ENCODE results near the gene ALAD.

Gene ALAD

DNA sequence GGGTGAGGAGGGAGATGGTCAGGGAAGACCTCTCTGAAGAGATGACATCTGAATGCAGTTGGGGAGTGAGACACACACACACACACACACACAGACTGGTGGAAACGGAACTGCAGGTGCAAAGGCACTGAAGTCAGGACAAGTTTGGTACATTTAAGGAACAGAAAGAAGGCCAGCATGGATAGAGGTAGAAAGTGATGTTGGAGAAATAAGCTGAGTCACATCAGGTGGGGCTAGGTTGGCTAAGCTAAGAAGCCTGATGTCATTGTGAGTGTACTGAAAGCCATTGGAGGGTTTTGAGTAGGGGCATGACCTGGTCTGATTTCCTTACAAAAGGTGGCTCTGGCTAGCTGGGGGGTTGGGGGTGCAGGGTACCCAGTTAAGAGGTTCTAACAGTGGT is 48.7 kb downstream of the ALAD start:
- intact Hi-C loops (cut with DNase I): no loop called here
- DNase-seq: no peak

GRCh38 chr9:113352006-113352405 is 49.1 kb downstream of the ALAD start:
- DNase-seq: no peak
- intact Hi-C loops (cut with DNase I): no loop called here

- no peak for DNase-seq
- intact Hi-C loops (cut with DNase I): no loop called here
These were observed 50.1 kb downstream of the ALAD start for GRCh38 chr9:113350937-113351336.

DNA sequence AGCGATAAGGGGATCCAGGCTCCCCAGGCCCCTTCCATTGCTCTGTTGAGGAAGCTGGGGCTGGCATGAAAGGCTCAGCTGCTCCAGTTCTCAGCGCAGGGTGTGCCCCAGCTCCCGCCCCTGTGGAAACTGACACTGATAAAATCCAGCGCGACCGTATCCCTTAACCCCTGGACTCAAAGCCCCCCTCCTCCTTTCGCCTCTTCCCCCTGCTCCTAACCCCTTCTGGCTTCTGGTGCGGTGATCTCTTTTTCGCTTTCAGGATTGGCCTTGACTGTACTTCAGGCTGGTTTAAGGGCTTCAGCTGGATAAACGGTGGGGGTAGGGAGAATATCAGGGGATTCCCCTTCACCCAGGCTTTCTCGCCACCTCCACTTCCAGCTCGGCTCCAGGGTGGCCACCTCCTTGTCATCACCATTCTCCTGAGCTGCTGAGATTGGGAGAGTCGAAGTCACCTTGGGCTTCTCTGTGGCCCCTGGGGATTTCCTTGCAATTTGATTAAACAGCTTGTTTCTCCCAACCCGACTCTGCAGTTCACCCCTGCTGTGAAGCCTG is 50.9 kb downstream of the ALAD start:
- DNase-seq: no peak
- intact Hi-C loops (cut with DNase I): no loop called here

DNA sequence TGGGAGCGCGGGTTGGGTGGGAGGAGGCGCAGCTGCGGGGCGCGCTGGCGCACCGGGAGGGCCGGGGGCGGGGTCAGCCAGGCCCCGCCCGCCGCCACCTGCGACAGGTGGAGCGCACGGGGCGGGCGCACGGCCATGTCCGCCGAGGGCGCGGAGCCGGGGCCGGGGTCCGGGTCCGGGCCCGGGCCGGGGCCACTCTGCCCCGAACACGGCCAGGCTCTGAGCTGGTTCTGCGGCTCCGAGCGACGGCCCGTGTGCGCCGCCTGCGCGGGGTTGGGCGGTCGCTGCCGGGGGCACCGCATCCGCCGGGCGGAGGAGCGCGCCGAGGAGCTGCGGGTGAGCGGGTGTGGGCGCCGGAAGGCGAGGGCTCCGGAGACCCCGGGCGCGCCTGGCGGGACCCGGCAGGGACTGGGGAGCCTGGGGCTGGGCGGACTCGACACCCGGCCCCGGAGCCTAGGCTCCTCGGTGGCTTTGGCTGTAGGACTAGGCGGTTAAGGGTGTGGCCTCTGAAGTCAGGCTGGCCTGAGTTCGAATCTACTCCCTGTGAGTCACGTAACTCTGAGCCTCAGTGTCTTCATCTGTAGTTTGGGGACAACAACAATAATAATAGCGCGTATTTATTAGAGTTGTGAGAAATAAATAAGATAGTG is 51.5 kb downstream of the ALAD start, which contains the start of gene BSPRY:
TSS of gene BSPRY (plus strand) at position 97 of the 650 bp plus-strand sequence. CDS start at position 136, 39 bp downstream.
- DNase-seq: no peak
- intact Hi-C loops (cut with DNase I): no loop called here

- intact Hi-C loops (cut with DNase I): no loop called here
- no peak for DNase-seq
These were observed 52.0 kb downstream of the ALAD start for GRCh38 chr9:113349066-113349444.

DNA sequence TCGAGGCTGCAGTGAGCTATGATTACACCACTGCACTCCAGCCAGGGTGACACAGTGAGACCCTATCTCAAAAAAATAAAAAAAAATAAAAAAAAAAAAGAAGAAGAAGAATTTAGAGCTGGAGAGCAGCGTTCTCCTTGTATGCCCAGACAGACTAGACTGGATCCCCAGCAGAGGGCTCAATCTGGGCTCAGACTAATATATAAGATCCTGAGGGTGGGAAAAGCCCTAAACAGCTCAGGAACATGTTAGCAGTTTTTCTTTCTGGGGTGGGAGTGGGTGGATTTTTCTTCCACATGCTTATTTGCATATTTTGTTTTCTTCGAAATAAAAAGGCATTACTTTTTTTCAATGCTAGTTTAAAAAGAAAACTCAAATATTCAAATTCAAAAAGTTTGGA is 52.6 kb downstream of the ALAD start:
- DNase-seq: no peak
- intact Hi-C loops (cut with DNase I): no loop called here

DNA sequence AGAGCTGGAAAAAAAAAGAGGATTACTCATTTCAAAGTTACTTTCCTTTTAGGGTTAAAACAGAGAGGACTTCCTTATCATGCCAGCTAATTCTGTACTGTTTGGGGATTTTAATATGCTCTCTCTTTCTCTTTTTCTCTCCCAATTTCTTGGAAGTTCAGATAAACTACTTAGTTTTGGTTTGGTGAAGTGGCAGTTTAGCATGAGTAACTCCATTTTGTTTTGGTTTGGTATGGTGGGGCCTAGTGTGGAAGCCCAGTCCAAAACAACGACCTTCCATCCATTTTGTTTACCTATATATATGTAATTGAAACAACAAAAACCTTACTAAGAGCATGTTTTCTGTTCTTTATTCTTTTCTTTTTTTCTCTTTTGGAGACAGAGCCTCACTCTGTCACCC is 55.4 kb downstream of the ALAD start:
- intact Hi-C loops (cut with DNase I): no loop called here
- DNase-seq: no peak

- DNase-seq: peak in 1 of 10 donors; percentile 37
These were observed 55.9 kb downstream of the ALAD start for GRCh38 chr9:113345190-113345589.

DNA sequence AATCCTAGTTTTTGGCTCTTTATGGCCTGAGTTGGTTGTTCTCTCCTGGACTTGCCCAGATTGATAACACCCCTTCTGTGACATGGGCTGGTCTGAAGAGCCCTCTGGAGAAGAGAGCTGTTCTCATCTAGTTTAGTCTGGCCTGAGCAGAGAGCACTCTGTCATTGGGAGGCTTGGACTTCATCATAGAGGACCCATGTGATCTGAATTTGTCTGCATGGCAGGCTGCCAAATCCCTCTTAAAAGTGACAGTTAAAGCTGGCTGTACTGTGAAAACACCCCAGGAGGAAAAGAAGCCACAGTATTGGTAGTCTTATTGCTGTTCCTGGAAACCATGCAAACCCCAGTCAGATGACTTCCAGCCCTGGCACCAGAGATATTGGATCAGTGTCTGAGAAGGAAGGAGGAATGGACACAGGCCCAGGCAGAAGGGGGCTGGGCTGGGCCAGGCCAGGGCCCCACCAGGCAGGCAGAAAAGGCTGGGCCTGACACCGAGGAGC is 57.3 kb downstream of the ALAD start:
- intact Hi-C loops (cut with DNase I): loop anchor here (5.0 kb wide), 1 partner anchor 34 kb away; the partner anchor contains the start of gene HDHD3
- DNase-seq: peak; percentile 58 to 95 (median 77)

More at GRCh38 chr9:113345190-113345589, 55.9 kb downstream of the ALAD start:
- intact Hi-C loops (cut with DNase I): no loop called here

DNA sequence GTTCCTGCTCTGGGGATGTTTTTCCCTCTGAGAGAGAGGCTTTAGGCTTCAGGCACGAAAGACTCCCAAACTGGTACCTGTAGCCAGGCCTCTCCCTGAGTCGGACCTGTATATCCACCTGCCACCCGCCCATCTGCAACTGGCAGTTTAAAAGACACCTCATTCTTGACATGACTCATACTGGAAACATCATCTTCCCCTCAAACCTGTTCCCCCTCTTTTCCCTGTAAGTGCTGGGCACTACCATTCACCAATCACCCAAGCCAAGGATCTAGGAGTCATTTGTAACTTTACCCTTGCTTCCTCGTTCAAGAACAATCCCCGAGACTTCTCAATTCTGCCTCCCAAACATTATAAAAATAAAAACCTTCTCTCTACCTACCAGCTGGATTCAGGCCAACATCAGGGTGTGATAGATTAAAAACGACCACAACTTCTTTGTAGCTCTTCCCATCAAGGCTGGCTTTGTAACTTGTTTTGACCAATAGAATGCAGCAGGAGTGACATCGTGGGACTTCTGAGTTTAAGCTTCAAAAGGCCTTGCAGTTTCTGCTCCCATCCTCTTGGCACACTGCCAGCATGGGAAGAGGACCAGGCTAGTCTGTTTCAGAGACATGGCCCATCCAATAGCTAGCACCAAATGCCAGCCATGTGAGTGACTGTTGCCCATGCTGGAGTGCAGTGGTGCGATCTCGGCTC is 59.2 kb downstream of the ALAD start:
- intact Hi-C loops (cut with DNase I): loop anchor here (2.0 to 5.0 kb wide), 2 partner anchors 35 to 59 kb away; partner anchors contain the start of genes ALAD and HDHD3
- DNase-seq: no peak

DNA sequence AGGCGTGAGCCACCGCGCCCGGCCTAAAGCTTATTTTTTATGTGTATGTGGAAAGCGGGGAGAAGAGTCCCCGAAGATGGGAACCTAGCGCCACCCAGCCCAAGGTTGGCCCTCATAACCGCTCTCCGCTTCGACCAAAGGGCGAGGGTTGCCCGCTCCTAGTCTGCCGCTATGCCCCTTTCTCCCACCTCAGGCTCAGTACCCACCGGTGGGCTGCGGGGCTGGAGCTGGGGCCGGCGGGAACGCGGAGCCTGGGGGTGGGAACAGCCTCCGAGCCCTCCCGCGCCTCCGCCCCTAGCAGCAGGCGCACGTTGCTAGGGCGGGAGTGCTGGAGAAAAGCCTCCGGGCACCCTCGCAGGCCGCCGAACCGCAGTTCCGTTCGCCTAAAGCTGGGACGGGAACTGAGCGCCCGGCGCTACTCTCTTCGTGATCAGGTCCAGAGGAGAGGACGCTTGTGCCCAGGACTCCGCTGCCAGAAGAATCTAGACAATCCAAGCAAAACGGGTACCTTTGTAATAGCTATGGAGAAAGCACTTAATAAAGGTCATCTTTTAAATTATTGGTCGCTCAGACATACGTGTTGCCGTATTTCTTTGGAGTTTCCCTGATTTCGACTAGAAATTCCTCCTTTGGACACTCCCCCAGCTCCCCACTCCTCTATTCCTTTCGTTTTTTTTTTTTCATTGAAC is 60.9 kb downstream of the ALAD start, which contains the start of gene WDR31:
TSS of gene WDR31 (minus strand) at position 265 of the 689 bp plus-strand sequence. CDS start 8,253 bp downstream, outside the sequence.
- intact Hi-C loops (cut with DNase I): loop anchor here (1.0 to 5.0 kb wide), 3 partner anchors 37 to 70 kb away; partner anchors contain the start of genes ALAD, C9orf43, HDHD3 and POLE3
- DNase-seq: peak; percentile 83 to 98 (median 89)

DNA sequence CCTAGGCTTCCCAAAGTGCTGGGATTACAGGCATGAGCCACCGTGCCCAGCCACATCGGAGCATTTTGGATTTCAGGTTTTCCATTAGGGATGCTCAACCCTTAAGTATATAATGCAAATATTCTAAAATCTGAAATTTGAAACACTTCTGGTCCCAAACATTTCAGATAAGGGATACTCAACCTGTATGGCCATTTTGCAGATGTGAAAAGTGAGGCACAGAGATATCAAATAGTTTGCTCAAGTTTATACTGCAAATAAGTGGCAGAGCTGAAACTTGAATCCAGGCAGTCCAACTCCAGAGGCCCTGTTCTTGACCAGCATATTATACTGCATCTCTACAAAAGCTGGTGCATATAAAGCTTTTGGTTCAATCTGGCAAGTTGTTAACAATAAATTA is 63.4 kb downstream of the ALAD start:
- intact Hi-C loops (cut with DNase I): no loop called here
- no peak for DNase-seq
